Measurements from ENCODE around the gene TDG.

The TDG gene

DNA sequence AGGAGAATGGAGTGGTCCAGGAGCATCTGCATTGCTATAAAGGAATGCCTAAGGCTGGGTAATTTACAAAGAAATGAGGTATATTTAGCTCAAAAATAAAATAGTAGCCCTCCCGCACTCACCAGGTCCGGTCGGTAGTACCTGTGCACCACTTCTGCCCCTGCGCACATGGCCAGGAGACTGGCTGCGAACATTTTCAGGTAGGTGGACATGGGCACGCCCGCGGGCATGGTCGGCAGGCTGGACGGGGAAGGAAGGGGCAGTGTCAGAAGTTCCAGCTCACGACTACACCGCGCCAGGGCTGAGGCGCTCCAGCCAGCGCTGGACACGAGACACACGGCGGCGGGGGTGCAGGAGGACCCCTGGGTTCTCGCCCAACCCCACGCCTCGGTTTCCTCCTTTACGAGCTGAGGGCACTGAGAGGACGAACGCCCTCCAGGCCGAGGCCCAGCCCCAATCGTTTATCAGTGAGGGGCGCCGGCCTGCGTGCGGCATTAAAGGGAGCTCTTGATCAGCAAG lies 9.1 kb upstream of the TDG start:
- in situ Hi-C loops (cut with HindIII; ENCODE audit: low pct_ligation_motif_present, low pct_unique_long_range_greater_than_20kb, low sequenced_read_pairs) = no loop called here
- DNase-seq = no peak

DNA sequence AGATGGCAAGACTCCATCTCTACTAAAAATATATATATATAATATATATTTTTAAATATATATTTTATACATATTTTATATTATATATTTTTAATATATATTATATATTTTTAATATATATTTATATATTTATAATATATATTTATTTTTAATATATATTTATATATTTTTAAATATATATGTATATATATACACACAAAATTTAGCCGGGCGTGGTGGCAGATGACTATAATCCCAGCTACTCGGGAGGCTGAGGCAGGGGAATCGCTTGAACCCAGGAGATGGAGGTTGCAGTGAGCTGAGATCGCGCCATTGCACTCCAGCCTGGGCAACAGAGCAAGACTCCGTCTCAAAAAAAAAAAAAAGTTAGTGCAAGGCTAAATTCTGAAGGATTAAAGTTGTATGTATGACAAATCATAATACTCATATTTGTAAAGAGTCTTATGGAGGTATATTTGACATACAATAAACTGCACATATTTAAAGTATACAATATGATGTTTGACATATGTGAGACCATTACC lies 7.7 kb upstream of the TDG start:
- DNase-seq = no peak
- in situ Hi-C loops (cut with HindIII; ENCODE audit: low pct_ligation_motif_present, low pct_unique_long_range_greater_than_20kb, low sequenced_read_pairs) = no loop called here

DNA sequence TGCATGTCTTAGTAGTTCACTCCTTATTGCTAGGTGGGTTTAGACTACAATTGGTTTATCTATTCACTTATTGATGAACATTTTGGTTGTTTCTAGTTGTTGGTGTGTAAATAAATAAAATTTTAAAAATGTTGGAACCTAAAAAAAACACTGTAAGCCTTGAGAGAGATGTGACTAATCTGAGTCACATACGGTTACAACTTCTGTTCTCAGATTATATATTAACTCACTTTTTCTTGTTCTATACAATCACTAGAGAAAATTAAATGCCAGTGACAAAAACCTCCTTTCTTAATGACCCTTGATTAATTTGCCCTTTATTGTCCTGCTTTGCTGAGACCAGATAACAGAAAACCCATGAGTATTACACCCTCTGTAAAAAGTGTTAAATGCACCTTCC lies 7.1 kb upstream of the TDG start:
- DNase-seq = peak; percentile 51
- in situ Hi-C loops (cut with HindIII; ENCODE audit: low pct_ligation_motif_present, low pct_unique_long_range_greater_than_20kb, low sequenced_read_pairs) = no loop called here

DNA sequence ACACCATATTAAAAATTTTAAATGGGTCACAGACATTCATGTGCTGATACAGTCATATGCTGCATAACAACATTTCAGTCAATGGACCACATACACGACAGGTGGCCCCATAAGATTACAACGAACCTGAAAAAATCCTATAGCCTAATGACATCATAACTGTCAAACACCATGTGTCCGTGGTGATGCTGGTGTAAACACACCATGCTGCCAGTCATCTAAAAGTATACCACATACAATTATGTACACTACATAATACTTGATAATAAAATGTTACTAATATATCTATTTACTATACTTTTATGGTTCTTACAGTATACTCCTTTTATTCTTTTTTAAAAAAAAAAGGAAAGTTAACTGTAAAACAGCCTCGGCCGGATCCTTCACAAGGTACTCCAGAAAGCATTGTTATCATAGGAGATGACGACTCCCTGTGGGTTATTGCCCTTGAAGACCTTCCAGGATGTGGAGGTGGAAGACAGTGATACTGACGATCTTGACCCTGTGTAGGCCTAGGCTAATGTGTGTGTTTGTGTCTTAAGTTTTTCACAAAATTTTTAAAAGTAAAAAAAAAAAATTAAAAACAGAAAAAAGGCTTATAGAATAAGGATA lies 5.0 kb upstream of the TDG start:
- in situ Hi-C loops (cut with HindIII; ENCODE audit: low pct_ligation_motif_present, low pct_unique_long_range_greater_than_20kb, low sequenced_read_pairs) = no loop called here
- no peak for DNase-seq

DNA sequence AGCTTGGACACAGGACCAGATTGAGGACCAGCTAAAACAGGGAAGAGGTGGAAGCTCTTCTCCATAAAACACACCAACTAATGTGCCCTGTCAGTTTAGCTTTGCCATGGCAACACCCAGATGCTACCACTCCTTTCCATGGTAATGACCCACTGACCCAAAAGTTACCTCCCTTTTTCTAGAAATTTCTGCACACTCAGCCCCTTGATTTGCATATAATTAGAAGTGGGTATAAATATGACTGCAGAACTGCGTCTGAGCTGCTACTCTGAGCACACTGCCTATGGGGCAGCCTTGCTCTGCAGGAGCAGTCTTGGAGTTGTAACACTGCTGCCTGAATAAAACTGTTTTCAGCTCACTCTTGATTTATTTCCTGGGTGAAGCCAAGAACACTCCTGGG lies 3.2 kb upstream of the TDG start:
- DNase-seq = no peak
- in situ Hi-C loops (cut with HindIII; ENCODE audit: low pct_ligation_motif_present, low pct_unique_long_range_greater_than_20kb, low sequenced_read_pairs) = no loop called here

DNA sequence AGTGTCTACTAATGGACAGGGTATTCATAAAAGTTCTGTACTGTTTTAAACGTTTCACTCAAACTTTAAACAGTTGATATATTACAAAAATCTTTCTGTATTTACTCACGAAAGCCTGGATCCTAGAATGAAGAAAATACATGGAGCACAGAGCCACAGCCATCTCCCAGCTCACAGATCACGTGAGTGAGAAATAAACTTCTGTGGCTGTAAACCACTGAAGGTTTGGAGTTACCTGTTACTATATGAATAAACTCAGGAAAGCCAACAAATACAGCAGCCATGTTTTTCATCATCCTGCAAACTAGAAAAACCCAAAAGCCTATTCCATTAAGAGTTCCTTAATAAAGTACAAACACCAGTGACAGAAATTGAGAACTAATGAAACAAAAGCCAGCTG lies 867 bp upstream of the TDG start:
- no peak for DNase-seq
- in situ Hi-C loops (cut with HindIII; ENCODE audit: low pct_ligation_motif_present, low pct_unique_long_range_greater_than_20kb, low sequenced_read_pairs) = no loop called here

DNA sequence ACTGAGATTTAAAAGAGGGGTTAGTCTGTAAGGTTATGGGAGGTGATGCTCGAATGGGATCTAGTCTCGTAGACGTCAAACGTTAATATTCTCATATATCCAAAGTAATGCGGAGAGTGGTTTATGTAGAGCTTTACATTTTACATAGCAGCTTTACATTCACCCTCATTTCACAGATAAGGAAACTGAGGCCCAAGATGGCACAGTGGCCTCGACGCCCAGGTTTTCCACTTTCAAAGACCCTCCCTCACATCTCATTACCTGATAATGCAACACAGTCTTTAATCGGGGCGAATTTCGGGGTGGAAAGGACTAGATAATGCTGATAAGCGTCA lies 450 bp upstream of the TDG start:
- in situ Hi-C loops (cut with HindIII; ENCODE audit: low pct_ligation_motif_present, low pct_unique_long_range_greater_than_20kb, low sequenced_read_pairs) = no loop called here
- DNase-seq = no peak

DNA sequence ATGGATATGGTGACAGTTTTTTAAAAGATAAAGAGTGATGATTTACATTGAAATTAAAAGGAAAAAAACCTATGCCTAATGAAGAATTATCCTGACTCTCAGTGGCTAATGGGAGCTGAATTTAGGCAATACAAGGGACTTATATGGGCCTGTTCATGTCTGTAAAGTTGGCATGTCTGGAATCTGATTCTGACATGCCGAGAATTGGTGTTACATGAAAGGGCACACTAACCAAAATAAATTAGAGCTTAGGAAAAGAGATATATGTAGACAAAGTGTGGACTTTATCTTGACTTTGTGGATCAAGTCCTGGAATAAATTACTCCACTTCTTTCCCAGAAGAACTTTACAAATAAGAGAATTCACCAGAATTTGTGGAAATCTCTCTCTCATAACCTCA lies 1.1 kb downstream of the TDG start:
- in situ Hi-C loops (cut with HindIII; ENCODE audit: low pct_ligation_motif_present, low pct_unique_long_range_greater_than_20kb, low sequenced_read_pairs) = no loop called here

DNA sequence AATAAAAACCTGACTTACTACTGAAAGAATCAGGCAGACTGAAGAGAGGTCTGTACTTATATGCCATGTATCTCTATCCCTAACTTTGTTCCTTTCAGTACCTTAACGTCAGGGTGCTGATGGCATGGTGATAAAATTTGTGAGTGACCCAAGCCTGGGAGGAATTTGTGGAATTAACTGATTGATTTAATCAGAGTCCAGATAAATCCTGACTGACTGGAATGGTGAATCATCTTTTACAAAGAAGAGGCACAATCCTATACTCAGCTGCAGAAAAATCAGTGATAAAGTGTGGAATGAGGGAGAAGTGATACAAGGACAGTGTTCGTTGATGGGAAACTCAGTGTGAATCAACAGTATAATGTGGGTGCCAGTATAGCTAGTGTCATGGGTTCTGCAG lies 3.7 kb downstream of the TDG start:
- in situ Hi-C loops (cut with HindIII; ENCODE audit: low pct_ligation_motif_present, low pct_unique_long_range_greater_than_20kb, low sequenced_read_pairs) = no loop called here
- DNase-seq = no peak

More for the DNA sequence above, 1.1 kb downstream of the TDG start:
- DNase-seq = peak; percentile 27

DNA sequence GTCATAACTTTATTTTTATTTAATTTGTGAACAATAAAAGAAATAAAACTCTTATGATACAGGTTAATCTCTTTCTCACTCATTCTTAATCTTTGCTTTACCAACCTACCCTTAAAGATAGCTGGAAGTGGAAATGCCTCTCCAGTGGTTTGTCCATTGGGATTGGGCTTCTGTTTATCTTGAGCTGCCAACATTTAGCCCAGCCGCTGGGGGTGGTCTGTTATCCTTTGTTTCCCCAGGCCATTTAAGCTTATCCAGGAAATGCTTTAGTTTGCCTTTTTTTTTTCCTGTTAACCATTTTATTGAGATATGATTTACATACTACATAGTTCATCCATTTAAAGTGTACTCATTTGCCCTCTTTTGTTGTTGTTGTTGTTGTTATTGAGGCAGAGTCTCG lies 8.2 kb downstream of the TDG start:
- DNase-seq = no peak
- in situ Hi-C loops (cut with HindIII; ENCODE audit: low pct_ligation_motif_present, low pct_unique_long_range_greater_than_20kb, low sequenced_read_pairs) = no loop called here

DNA sequence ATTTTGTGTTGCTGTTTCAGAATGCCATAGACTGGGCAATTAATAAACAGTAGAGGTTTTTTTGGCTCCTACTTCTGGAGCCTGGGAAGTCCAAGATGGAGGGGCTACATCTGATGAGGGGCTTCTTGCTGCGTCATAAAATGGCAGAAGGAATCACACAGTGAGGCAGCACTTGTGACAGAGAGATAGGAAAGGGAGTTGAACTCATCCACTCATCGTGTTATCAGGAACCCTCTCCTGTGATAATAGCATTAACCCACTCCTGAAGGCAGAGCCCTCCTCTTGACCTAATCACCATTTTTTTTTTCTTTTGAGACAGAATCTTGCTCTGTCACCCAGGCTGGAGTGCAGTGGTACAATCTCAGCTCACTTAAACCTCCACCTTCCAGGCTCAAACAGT lies 9.7 kb downstream of the TDG start:
- no peak for DNase-seq
- in situ Hi-C loops (cut with HindIII; ENCODE audit: low pct_ligation_motif_present, low pct_unique_long_range_greater_than_20kb, low sequenced_read_pairs) = no loop called here

DNA sequence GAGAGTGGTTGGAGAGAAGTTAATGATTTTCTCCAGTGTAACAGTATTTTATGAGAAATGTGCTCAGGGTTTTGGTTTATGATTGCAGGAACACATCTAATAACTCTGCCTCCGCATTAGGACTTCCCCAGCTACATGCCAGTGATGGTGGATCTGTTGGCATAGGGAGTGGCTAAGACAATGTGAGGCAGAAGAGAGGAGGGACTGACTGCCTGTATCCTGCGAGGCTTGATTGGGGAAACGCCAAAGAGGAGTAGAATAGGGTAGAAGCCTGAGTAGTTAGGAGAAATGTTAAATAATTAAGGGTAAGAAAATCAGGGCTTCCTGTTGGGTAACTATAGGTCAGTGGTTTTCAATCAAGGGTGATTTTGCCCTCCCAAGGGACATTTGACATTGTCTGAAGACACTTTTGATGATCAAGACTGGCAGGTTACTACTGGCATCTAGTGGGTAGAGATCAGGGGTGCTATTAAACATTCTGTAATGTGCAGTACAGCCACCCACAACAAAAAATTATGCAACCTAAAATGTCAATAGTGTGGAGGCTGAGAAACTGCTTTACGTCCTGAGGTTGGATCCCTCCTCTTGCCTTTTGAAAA lies 12.8 kb downstream of the TDG start:
- in situ Hi-C loops (cut with HindIII; ENCODE audit: low pct_ligation_motif_present, low pct_unique_long_range_greater_than_20kb, low sequenced_read_pairs) = no loop called here
- DNase-seq = no peak

DNA sequence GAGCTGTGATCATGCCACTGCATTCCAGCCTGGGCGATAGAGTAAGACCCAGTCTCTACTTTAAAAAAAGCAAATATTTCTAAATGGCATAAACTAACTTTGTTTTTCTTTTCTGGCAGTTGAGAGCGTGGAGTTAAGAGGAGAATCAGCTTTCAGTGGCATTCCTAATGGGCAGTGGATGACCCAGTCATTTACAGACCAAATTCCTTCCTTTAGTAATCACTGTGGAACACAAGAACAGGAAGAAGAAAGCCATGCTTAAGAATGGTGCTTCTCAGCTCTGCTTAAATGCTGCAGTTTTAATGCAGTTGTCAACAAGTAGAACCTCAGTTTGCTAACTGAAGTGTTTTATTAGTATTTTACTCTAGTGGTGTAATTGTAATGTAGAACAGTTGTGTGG lies 21.2 kb downstream of the TDG start:
- in situ Hi-C loops (cut with HindIII; ENCODE audit: low pct_ligation_motif_present, low pct_unique_long_range_greater_than_20kb, low sequenced_read_pairs) = no loop called here
- DNase-seq = peak; percentile 23

DNA sequence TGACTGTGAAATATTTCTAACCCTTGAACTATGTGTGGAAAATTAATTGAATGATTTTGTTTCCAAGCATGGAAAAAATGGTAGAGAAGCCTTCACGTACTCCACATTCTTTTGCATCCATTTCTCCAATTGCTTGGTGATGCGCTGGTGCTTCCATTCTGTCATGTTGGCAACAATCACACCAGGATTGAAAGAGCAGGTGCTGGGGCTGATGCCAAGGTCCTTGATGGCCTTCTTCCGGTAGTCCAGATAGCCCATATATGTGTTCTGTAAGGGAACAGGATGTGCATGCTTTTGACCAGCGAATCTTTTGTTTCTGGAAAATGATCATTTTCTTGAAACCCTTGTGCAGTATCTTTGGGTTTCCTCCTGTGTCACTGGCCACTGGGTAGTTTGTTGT lies 28.6 kb downstream of the TDG start:
- no peak for DNase-seq
- in situ Hi-C loops (cut with HindIII; ENCODE audit: low pct_ligation_motif_present, low pct_unique_long_range_greater_than_20kb, low sequenced_read_pairs) = no loop called here

DNA sequence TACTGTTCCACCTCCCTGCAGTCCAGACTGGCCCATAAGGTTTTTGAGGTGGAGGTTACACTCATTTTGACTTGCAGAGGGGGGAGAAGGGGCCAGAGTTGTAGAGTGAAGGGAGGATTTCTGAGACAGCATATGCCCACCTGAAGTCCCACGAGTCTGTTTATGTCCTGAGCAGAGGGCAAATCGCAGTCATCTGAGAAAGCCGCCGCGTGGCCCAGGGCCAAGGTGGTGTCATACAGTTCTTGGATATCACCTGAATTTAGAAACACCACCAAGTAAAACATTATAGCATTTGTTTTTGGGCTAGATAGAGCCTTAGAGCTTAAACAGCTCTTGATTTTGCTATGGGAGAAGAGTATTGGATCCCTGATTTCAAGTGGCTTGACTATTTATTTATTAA lies 30.9 kb downstream of the TDG start:
- DNase-seq = no peak
- in situ Hi-C loops (cut with HindIII; ENCODE audit: low pct_ligation_motif_present, low pct_unique_long_range_greater_than_20kb, low sequenced_read_pairs) = no loop called here

DNA sequence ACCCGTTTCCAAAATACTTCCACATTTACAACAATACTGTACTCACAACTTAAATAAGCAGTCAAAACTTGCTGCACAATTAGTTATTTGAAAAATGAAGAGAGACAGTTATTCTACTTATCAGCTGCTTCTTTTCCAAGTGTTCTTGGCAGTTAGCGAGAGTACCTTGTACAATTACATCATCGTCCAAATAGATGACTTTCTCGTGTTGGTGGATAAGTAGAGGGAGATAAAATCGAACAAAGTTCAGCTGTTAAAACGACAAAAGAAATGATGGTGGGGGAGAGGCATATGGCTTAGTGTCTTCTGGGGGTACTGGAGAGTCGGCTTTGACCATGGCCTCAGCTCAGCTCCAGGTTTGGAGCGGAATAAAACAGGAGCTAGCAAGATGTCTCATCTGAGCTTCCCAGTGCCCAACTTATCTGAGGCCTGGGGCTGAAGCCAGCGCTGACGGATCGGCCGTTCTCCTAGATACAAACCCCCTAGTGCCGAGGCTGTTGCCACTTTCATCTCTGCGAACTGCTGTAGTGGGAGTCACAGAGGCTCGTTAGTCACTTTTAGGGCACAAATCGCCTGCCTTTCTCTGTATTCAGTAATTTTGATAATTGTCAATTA lies 31.7 kb downstream of the TDG start:
- in situ Hi-C loops (cut with HindIII; ENCODE audit: low pct_ligation_motif_present, low pct_unique_long_range_greater_than_20kb, low sequenced_read_pairs) = no loop called here
- no peak for DNase-seq

DNA sequence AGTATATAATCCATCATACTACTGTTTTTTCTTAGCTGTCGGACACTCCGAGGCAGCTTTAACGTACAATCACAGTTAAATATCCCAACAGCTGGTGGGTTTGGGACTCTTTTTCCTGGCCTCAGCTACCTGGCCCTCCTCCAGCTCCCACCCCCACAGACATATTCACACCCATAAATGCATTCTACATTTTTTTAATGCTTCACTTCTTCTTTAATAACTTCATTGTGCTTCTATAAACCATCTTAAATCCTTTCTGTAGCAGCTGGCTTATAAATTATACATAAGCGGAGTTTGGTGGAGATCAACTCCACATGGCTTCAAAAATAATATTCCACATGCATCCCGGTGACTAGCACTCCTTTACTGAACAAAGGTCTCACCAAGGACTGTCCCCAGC lies 33.3 kb downstream of the TDG start:
- in situ Hi-C loops (cut with HindIII; ENCODE audit: low pct_ligation_motif_present, low pct_unique_long_range_greater_than_20kb, low sequenced_read_pairs) = no loop called here
- no peak for DNase-seq

DNA sequence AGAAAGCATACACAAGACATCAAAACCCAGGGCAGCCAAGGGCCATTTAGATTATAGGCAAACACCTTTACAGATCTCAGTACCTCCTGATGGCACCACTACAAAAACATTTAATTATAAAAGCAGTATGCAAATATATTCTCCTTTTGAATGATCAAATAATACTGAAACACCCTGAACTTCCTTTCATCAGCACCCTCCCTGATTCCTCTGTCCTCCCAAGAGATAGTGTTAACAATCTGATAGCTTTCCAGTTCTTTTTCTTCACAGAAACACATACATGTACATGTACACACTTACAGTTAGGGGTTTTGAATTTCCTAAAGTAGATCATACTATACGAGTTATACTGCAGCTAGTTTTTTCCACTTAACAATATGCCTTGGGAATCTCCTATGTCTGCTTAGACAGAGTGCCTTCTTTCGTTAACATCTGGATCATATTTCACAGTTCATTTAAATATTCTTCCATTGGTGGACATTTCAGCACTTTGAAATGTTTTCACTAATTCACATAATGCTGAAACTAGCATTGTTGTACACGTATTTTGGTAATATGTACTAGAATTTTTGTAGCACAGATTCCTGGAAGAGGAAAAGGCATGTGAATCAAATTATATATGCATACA lies 35.2 kb downstream of the TDG start:
- in situ Hi-C loops (cut with HindIII; ENCODE audit: low pct_ligation_motif_present, low pct_unique_long_range_greater_than_20kb, low sequenced_read_pairs) = no loop called here
- no peak for DNase-seq

DNA sequence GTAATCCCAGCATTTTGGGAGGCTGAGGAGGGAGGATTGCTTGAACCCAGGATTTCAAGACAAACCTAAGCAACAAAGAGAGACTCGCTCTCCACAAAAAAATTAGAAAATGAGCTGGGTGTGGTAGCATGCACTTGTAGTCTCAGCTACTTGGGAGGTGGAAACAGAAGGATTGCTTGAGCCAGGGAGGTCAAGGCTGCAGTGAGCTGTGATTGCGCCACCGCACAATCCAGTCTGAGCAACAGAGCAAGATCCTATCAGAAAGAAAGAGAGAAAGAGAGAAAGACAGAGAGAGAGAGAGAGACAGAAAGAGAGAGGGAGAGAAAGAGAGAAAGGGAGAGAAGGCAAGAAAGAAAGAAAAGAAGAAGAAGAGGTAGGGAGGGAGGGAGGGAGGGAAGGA lies 37.0 kb downstream of the TDG start:
- no peak for DNase-seq
- in situ Hi-C loops (cut with HindIII; ENCODE audit: low pct_ligation_motif_present, low pct_unique_long_range_greater_than_20kb, low sequenced_read_pairs) = no loop called here

DNA sequence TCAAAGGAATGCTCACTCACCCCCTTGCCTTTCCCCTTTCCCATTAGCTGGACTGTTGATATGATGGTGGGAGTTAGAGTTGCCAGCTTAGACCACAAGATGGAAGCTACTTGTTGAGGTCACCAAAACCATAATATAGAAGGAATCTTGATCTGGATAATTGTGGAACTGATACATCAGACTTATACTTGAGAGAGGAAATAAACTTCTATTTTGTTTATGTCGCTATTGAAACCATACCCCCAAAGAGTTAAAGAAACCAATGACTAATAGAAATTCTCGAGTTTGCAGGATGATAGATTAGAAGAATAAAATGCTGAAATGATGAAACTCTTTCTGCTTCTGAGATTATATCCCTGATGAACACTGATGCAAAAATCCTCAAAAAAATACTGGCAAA lies 37.9 kb downstream of the TDG start:
- in situ Hi-C loops (cut with HindIII; ENCODE audit: low pct_ligation_motif_present, low pct_unique_long_range_greater_than_20kb, low sequenced_read_pairs) = no loop called here
- DNase-seq = no peak

Measured in ACHN (cell line).